HG03457 (cell line): Measurements from ENCODE around the gene MYOD1.

ENCODE experiments used
- ATAC-seq: cut with Tn5 transposase; IDR thresholded peaks from one replicate; pipeline ENCODE4 v1.9.1; 2021; ENCODE audit warnings: moderate number of reproducible peaks; ENCODE audit not compliant: unreplicated experiment

Gene MYOD1

DNA sequence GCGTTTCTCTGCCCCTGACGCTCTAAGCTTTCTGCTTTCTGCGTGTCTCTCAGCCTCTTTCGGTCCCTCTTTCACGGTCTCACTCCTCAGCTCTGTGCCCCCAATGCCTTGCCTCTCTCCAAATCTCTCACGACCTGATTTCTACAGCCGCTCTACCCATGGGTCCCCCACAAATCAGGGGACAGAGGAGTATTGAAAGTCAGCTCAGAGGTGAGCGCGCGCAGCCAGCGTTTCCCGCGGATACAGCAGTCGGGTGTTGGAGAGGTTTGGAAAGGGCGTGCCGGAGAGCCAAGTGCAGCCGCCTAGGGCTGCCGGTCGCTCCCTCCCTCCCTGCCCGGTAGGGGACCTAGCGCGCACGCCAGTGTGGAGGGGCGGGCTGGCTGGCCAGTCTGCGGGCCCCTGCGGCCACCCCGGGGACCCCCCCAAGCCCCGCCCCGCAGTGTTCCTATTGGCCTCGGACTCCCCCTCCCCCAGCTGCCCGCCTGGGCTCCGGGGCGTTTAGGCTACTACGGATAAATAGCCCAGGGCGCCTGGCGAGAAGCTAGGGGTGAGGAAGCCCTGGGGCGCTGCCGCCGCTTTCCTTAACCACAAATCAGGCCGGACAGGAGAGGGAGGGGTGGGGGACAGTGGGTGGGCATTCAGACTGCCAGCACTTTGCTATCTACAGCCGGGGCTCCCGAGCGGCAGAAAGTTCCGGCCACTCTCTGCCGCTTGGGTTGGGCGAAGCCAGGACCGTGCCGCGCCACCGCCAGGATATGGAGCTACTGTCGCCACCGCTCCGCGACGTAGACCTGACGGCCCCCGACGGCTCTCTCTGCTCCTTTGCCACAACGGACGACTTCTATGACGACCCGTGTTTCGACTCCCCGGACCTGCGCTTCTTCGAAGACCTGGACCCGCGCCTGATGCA, at the start of gene MYOD1:
Gene MYOD1 (plus strand): TSS at position 544 of the 910 bp plus-strand sequence. CDS start 212 bp downstream, at position 756.
- ATAC-seq: no peak

DNA sequence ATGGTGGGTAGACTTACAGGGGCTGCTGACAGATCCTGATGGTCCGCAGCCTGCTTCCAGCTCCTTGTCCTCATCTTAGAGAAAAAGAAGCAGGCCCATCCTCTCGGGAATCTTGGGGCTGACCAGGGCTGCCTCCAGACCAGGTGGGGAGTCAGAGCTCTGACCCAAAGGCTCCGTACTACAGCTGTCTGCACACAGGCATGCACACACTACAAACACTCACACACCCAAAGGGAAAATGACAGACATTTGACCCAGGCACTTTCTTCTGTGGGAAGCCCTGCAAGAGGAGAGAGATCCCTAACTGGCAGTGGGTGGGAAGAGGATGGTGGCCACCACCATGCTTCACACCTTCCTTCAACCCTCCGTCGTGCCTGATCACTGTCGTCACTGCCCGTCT, 46.9 kb upstream of the MYOD1 start:
- ATAC-seq: no peak

DNA sequence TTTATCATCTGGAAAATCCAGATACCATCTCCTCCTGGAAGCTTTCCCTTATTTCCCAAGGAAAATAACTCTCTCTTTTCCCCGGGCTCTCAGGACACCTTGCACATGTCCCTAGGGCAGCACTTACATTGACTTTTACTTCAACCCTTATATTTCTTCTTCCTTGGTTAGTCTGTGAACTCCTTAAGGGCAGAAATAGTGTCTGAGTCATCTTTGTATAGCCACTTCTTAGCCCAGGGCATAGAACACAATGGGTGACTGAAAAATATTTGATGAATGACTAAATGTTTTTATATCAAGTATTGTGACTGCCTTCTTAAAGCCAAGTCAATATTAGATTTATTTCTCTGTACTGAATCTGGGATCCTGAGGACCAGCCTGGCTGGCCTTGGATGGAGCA, 45.4 kb upstream of the MYOD1 start:
- no peak for ATAC-seq

DNA sequence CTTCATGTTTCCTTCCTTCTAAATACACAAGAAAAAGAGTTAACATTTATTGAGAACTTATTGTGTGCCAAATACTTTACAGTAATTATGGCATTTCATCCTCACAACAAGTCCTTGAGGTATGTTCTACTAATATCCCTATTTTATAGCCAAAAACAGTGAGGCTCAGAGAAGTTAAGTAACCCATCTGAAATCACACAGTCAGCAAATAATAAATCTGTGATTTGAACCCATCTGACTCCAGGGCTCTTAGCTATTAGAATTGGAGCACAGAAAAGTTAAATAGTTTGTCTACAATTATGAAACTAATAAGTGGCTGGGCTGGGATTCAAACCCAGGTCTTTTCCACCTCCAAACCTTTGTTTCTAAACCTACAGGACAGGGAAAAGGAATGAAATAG, 36.5 kb upstream of the MYOD1 start:
- ATAC-seq: no peak

DNA sequence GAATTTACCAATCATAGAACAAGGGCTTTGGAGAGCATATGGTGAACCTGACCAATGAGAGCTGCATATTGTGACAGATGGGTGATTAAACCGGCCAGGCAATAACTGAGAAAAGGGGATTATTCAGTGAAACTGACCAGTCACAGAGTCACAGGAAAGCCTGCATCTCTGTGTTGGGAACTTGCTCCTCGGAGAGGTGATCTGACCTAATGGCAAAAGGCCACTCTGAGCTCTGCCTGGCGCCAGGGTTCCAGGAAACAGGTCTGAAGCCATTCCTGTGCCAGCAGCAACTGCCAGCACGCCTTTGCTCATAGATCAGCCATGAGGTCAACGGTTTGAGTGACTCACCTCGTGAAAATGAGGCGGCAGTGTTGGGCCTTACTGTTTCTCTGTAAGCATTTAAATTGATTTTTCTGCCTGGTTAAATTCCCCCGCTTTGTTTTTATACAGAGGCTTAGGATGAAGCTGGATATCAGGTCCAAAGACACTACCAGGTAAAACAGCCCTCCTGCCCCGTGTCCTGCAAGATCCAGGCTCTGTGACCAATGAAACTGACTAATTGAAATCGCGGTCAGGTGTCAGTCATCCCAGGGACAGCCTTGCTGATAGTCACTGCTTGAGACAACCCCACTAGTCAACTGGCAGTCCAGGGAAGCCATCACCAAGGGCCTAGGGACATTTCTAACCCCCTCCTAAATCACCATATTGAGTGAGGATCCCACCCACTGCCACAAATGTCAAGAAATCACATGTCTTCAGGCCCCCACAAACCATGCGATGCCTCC, 35.8 kb upstream of the MYOD1 start:
- no peak for ATAC-seq

DNA sequence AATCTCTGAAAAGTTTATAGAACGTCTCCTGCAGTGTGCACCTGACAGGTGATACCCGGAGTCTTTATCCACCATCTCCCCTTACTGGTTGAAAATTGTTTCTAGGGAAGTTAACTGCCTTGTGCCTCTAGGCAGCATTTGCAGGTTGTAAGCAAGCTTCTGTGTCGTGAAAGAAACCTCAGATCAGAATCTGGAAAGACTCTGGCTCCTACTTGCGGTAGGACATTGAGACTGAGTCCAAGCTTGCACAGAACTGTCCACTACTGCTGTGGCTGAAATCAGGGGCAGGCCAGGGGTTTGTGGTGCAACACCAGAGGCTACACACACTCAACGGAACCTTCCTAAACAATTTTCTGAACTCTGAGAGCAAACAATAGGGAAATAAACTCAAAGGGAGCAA, 34.8 kb upstream of the MYOD1 start:
- no peak for ATAC-seq

DNA sequence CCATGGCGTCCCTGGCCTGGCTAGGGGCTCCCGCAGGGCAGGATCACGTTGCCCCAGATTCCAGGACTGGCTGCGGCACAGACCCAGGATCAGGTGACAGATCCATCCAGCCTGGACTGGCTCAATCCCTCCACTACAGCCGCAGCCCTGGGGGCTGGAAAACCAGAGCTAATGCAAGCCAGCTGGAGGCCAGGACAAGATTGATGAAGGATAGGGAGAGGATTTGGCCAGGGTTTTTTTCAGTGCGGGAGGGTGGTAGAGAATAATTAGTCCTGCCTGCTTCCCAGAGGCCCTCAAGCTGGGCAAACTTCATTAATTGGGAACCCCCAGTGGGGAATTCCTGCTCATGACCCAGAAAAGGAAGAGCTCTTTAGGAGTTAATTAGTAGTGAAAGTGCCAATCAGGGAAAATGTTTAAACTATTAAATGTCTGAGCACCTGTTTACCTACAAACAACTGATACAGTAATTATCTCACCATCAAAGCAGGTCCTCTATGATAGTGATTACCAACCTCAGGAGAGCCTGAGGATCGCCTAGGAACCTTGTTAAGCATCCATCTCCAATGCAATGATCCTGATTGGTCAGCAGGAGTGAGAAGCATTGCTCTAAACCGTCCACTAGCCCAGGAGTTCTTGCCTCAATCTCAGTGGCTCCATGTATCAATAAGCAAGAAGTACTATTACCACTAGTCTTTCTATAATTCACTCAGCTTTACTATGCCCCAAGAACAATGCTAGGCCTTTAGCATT, 33.0 kb upstream of the MYOD1 start:
- ATAC-seq: no peak

DNA sequence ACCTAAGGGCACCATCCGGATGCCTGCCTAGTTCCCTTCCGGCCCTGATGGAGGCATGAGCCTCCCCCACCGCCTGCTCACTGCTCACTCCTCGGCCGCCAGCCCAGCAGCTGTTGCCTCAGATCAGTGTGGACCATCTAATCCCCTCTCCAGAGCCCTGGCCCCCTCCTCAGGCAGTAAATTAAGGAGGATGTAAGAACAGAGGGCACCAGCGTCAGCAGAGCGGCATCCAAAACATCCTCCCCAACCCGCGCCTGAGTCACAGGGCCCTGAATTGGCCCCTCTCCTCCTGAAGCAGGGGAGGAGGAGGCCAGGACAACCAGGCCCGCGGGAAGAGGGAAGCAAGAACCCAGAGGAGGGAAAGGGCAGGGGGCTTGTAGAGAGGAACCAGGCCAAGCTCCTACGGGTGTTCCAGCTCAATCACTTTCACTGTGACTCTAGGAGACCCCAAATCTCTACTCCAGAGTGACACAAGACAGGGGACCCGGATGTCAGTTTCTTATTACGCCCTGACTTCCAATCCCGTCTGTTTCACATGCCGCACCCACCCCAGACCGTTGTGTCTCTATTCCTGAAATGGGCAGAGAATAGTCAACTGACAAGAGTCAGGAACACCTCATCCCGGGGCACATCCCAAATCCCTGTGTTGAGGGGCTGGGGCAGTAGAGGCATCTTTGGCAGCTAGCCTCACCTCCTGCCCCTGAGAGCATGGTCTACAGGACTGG, 31.3 kb upstream of the MYOD1 start:
- no peak for ATAC-seq

DNA sequence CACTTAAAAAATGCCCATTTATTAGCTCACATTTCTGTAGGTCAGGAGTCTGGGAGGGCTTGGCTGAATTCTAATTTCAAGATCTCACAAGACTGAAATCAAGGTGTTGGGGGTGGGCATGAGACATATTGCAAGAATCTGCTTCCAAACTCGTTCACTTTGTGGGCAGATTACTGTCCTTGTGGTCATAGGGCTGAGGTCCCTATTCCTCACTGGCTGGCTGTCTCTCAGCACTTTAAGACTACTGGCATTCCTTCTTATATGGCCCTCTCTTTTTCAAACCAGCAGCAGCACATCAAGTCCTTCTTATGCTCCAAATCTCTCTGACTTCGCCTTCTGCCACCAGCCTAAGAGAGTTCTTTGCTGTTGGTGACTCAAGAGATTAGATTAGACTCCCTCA, 27.8 kb upstream of the MYOD1 start:
- ATAC-seq: no peak

DNA sequence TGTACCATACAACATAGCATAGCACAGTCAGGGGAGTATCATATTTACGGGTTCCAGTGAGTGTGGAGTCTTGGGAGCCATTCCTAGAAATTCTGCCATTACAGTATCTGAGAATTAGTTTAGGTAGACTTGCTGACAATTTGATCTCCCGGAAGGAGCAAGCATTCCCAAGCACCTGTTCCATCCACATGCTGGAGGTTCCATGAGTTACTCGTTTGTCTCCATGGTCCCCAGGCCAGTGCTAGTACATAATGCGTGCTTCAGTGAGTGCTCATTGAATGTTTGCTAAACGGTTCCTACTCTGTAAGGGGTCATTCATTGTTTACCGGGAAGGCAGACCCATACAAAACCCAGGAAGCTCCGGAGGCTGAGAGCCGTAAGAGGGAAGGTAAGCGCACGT, 27.4 kb upstream of the MYOD1 start:
- ATAC-seq: no peak

DNA sequence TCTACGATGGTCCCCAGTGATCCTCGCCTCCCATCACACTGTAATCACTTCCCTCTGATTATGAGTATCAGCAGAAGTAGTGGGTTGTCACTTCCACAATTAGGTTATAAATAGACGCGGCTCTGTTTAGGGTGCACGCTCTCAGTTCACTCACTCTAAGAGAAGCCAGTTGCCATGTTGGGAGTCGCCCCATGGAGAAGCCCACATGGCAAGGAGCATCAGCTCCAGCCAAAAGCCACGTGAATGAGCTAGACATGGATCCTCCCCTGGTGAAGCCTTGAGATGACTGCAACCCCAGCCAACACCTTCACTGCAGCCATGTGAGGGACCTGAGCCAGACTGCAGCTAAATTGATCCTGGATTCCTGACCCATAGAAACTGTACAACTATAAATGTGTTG, 26.4 kb upstream of the MYOD1 start:
- no peak for ATAC-seq

DNA sequence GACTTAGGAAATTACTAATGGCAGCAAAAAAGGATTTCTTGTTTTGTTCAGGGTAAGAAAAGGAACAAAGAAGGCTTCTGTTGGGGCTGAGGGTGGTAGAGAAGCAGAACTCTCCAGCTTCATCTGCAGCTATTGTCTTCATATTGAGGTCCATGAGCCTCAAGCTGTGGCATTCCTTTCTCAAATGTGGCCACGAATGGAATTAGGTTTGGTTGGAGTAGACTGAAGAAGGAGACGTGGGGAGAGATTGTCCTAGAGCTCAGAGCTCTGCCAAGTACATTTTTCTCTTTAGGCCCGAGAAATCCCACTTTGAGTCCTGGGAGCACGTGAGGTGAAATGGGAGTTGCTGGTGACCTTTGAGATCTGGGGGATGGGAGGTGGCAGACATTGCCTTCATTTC, 25.8 kb upstream of the MYOD1 start:
- no peak for ATAC-seq

DNA sequence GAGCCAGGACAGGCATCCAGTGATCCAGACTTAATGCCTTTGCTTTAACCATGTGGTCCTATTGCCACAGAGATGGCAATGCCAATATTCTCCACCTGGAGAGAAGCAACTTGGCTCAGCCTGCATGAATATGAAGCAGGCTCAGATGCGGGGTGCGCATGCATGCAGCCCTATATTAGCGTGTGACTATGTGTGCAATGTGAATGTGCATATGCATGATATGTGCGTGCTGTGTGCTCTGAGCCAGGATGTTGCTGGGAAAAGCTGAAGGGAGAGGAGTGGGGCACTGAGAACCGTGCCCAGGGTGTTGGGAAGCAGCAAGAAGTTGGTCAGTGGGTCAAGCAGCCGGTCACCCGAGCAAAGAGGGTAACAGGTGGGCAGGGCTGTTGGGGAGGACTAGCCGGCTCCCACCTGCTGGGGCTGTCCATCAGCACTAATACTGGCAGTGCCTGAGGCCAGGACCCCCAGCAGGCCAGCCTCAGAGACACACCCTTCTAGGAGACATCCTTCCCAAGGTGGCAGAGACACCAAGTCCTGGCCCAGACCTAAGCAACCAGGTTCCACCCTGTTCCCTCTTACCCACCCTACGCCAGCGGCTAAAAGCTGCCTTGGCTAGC, 24.8 kb upstream of the MYOD1 start:
- ATAC-seq: no peak

DNA sequence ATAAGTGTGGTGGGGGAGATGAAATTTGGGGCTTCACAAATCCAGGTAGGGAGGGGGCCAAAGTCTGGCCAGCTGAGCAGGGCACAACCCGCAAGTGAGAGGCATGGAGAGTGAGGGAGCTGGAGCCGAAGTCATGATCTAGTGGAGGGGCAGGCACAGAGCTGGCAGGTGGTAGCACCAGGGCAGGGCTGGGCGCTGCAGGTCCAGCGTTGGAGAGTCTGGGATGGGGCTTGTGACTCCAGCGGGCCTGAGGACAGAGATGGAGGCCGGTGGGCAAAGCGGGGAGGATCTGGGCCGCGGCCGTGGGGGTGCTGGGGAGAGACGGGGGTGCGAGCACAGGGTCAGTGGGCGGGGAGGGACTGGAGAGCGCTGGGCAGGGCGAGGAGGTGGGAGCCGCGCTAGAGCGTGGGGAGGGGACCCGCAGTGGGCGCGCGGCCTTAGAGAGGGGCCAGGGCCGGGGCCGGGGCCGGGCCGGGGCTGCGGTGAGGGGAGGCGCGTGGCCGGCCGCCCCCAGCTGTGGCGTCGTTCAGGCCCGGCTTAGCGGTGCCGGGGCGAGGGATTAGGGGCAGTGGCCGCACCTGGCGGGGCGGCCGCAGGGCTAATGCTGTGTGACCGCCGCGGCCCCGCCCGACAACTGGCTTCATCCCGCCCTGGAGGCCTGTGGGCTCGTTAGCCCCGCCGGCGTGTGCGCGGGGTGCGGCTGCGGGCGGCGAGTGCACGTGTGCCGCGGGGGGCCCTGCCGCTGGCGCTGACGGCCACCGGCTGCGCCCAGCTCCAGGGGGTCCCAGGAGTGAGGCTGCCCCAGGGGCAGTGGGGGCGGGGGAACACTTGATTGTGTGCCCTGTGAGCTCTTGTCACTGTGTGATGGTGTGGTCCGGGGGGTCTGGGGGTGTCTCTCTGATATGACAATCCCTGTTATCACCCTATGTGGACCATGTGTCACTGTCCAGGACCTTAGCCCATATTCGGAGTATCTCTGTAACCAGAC, 23.6 kb upstream of the MYOD1 start:
- no peak for ATAC-seq

DNA sequence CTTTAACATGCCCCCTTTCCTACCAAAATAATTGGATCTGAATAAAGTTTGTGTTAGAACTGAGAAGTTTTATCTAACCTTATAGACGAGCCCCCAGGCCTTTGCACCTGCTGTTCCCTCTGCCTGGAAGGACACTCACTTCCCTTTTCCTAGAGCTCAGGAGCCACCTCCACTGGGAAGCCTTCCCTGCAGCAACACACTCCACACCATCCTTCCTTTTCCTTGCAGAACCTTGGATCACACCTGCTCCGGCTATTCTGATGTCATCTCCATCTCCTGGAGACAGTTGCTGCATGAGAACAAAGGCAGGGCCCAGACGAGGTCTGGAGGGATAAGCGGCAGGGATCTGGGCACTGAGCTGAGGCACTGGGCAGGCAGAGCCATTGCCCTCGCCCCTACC, 22.6 kb upstream of the MYOD1 start:
- ATAC-seq: no peak

DNA sequence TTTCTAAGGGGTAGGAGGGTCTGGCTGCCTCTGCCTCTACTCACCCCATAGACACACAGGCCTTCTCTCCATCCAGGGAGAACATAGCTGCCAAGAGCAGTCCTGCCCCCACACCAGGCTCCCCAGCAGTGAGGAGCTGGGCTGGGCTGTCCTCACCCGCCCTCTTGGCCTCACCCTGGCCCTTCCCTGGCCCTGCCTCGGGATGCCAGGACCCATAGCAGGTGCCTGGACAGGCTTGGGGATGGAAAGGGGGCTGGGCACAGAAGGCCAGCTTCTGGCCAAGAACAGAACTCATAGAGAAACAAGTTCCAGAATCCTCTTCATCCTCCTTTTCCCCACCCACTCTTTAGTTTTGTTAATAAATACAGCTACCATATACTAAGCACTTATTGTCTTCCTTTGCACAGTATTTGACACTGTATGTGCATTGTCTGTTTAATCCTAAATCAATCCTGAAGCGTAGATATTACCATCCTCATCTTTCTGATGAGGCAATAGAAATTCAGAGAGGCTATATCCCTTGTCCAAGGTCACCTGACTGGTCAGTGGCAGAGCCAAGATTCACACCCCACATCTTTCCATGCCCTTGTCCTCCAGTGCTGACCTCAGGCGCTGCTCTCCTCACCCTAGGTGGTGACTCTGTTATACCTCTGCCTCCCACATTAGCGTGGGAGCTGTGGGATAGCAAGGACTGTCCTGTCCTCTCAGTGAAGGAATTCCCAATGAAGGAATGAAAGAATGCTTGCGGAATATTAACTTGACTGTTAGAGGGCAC, 22.0 kb upstream of the MYOD1 start:
- ATAC-seq: no peak

DNA sequence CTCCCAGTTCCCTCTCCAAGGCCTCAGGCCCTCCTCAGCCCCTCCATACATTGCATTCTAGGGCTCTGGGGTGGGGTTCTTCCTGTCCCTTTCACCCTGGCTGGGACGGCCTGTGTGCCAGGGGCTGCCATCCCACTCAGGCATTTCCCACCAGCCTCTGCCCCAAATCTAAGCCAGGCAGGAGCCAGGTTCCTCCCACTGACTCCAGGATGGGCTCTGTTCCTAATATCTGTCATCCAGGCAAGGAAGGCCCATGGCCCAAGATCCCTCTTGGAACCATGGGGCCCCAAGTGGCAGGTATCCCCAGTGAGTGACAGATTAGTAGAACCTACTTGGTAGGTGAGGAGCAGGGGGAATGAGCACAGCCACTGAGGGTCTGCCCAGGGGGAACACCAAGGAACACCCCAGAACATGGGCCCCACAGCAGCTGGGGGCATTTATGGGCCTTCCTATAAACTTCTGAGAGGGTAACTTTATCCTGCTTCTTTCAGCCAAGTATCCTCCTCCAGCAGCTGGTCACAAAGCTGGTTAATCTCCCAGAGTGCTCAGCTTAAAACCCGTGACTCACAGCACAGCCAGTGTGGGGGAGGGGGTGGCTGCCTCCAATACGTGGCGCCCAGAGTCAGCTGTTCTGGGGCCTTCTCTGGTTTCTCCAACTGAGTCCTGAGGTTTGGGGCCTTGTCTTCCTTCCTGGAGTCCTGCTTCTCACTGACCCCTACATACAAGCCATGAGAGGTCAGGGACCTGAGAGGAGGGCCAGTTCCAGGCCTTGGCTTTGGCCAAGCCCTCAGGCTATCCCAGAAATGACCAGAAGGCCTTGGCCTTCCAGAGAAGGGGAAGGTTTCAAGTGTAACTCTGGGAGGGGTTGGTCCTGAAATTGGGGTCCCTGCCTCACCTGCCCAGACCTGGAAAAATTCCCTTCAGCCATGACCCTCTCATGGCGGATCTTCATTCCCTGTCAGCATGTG, 19.9 kb upstream of the MYOD1 start:
- no peak for ATAC-seq
